ENCODE data around the gene TBC1D22A. TPM values are rescaled to one million over a fixed set of nuclear protein-coding genes. Genes with fewer than 3 reads are reported as not detected.

TBC1D22A gene
- total and polyA plus RNA-seq, 10 of the 15 experiments (the other 5 are each of a cell fraction or from before 2014, with no cell fraction given), result 0.63 to 44.7 (median 27.4) TPM

DNA sequence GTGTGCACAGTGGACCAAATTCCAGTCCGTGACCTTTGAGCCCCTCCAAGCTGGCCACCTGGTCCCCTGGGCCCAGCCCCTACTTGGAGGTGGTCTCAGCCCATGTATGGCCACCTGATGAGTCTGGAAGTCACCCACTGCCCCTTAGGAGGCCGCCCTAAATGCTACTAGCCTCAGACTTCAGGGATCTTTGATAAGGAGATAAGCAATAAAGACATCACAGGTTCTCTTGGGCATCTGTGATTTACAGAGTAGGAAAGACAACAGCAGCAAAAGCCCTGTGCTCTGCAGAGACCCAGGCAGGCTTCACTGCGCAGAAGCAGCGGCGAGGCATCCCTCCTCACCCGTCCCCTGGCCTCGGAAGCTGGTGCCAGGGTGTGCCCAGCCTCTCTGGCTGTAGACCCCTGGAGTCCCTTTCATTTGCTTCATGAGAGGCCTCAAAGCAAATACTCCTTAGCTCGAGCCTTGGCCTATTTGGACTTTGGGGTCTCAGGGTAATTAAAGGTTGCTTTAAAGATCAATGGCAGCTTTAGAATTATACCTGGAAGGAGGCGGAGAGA, 360.1 kb downstream of the TBC1D22A start:
- H3K9ac ChIP-seq (ENCODE audit: control insufficient read depth, insufficient read depth, low read length), result no peak overlapping the region
- ChIA-PET RAD21 (ENCODE audit: unreplicated experiment) (no interaction called here), SMC1A (ENCODE audit: uncharacterized antibody, unreplicated experiment) (no interaction called here), POLR2A (no interaction called here), CTCF (no interaction called here)
- no peak overlapping the region for H2AFZ ChIP-seq (ENCODE audit: control insufficient read depth, low read depth, low read length)
- no peaks in the 10 kb centered on the region for H3K9me3 ChIP-seq (replicated peaks; ENCODE audit: control insufficient read depth, insufficient read depth, low read length)
- no peak overlapping the region for H3K4me3 ChIP-seq
- FAIRE-seq, result no peak
- no peak overlapping the region for H3K4me2 ChIP-seq (ENCODE audit: control insufficient read depth, insufficient read depth)
- H3K4me1 ChIP-seq (ENCODE audit: control insufficient read depth, insufficient read depth, low read length), result no peaks in the 10 kb centered on the region
- no peaks in the 10 kb centered on the region for H3K79me2 ChIP-seq (ENCODE audit: control insufficient read depth, insufficient read depth, low read length)
- intact Hi-C loops (cut with micrococcal nuclease; ENCODE audit: unreplicated experiment) (no loop called here), in situ Hi-C loops (cut with MboI) (no loop called here)
- DNase-seq (ENCODE audit: low read depth, low spot score), result no peak
- no peaks in the 10 kb centered on the region for H4K20me1 ChIP-seq (ENCODE audit: control insufficient read depth, insufficient read depth)
- WGBS (ENCODE audit: insufficient coverage, insufficient replicate concordance, low lambda C conversion rate, missing lambda C conversion rate), result 82% methylated on average over 9 of the region's 9 CpGs
- no peaks in the 10 kb centered on the region for H3K27me3 ChIP-seq (replicated peaks in 1 of 2; ENCODE audit: control insufficient read depth in 2 of 2, insufficient read depth in 2 of 2, low read length in 1 of 2)
- no peaks in the 10 kb centered on the region for H3K36me3 ChIP-seq (ENCODE audit: control insufficient read depth in 2 of 2, insufficient read depth in 2 of 2, low read length in 1 of 2)
- no TSS peak for BruUV-seq (replicated peaks)
- no peak for ATAC-seq
- no peak overlapping the region for H3K27ac ChIP-seq (ENCODE audit: control insufficient read depth, insufficient read depth)
- no peak for TF ChIP-seq CHD4 (IDR thresholded peaks at IDR 0.05)
- no peak for TF ChIP-seq ETV6 (conservative IDR thresholded peaks at IDR 0.05 in 1 of 2, IDR thresholded peaks at IDR 0.05 in 1 of 2; ENCODE audit: borderline replicate concordance in 1 of 2, low read depth in 1 of 2)
- TF ChIP-seq FOXK2 (IDR thresholded peaks at IDR 0.05), result no peak
- TF ChIP-seq, protein P1, sequence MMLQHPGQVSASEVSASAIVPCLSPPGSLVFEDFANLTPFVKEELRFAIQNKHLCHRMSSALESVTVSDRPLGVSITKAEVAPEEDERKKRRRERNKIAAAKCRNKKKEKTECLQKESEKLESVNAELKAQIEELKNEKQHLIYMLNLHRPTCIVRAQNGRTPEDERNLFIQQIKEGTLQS (IDR thresholded peaks at IDR 0.05; ENCODE audit: borderline replicate concordance, extremely low read depth, low read depth, low read length), result no peak
- TF ChIP-seq CREM (IDR thresholded peaks at IDR 0.05; ENCODE audit: low read depth), result no peak
- no peak for TF ChIP-seq POLR2A (IDR thresholded peaks at IDR 0.05; ENCODE audit: low read depth, low read length)
- no peak for TF ChIP-seq CEBPB (IDR thresholded peaks at IDR 0.05; ENCODE audit: borderline replicate concordance in 1 of 2, low read depth in 2 of 2, low read length in 2 of 2)
- TF ChIP-seq BCL11A (IDR thresholded peaks at IDR 0.05; ENCODE audit: low read depth, low read length), result no peak
- no peak for TF ChIP-seq CBFB (IDR thresholded peaks at IDR 0.05; ENCODE audit: low read depth)
- TF ChIP-seq RELA (IDR thresholded peaks at IDR 0.05; ENCODE audit: borderline replicate concordance, partially characterized antibody), result no peak
- TF ChIP-seq RAD21 (IDR thresholded peaks at IDR 0.05; ENCODE audit: insufficient read depth, low read depth, low read length), result no peak
- TF ChIP-seq, protein P2, sequence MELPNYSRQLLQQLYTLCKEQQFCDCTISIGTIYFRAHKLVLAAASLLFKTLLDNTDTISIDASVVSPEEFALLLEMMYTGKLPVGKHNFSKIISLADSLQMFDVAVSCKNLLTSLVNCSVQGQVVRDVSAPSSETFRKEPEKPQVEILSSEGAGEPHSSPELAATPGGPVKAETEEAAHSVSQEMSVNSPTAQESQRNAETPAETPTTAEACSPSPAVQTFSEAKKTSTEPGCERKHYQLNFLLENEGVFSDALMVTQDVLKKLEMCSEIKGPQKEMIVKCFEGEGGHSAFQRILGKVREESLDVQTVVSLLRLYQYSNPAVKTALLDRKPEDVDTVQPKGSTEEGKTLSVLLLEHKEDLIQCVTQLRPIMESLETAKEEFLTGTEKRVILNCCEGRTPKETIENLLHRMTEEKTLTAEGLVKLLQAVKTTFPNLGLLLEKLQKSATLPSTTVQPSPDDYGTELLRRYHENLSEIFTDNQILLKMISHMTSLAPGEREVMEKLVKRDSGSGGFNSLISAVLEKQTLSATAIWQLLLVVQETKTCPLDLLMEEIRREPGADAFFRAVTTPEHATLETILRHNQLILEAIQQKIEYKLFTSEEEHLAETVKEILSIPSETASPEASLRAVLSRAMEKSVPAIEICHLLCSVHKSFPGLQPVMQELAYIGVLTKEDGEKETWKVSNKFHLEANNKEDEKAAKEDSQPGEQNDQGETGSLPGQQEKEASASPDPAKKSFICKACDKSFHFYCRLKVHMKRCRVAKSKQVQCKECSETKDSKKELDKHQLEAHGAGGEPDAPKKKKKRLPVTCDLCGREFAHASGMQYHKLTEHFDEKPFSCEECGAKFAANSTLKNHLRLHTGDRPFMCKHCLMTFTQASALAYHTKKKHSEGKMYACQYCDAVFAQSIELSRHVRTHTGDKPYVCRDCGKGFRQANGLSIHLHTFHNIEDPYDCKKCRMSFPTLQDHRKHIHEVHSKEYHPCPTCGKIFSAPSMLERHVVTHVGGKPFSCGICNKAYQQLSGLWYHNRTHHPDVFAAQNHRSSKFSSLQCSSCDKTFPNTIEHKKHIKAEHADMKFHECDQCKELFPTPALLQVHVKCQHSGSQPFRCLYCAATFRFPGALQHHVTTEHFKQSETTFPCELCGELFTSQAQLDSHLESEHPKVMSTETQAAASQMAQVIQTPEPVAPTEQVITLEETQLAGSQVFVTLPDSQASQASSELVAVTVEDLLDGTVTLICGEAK (IDR thresholded peaks at IDR 0.05; ENCODE audit: borderline replicate concordance), result no peak
- no peak for TF ChIP-seq MXI1 (IDR thresholded peaks at IDR 0.05; ENCODE audit: low read depth, low read length)
- TF ChIP-seq ZNF274 (IDR thresholded peaks at IDR 0.05; ENCODE audit: insufficient read depth, insufficient read length), result no peak
- TF ChIP-seq, protein P3, sequence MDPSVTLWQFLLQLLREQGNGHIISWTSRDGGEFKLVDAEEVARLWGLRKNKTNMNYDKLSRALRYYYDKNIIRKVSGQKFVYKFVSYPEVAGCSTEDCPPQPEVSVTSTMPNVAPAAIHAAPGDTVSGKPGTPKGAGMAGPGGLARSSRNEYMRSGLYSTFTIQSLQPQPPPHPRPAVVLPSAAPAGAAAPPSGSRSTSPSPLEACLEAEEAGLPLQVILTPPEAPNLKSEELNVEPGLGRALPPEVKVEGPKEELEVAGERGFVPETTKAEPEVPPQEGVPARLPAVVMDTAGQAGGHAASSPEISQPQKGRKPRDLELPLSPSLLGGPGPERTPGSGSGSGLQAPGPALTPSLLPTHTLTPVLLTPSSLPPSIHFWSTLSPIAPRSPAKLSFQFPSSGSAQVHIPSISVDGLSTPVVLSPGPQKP (IDR thresholded peaks at IDR 0.05; ENCODE audit: low read depth, low read length), result no peak
- no peak for TF ChIP-seq ZNF622 (IDR thresholded peaks at IDR 0.05)
- TF ChIP-seq, protein P4, sequence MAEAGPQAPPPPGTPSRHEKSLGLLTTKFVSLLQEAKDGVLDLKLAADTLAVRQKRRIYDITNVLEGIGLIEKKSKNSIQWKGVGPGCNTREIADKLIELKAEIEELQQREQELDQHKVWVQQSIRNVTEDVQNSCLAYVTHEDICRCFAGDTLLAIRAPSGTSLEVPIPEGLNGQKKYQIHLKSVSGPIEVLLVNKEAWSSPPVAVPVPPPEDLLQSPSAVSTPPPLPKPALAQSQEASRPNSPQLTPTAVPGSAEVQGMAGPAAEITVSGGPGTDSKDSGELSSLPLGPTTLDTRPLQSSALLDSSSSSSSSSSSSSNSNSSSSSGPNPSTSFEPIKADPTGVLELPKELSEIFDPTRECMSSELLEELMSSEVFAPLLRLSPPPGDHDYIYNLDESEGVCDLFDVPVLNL (IDR thresholded peaks at IDR 0.05; ENCODE audit: low read depth, low read length), result no peak
- TF ChIP-seq, protein P5, sequence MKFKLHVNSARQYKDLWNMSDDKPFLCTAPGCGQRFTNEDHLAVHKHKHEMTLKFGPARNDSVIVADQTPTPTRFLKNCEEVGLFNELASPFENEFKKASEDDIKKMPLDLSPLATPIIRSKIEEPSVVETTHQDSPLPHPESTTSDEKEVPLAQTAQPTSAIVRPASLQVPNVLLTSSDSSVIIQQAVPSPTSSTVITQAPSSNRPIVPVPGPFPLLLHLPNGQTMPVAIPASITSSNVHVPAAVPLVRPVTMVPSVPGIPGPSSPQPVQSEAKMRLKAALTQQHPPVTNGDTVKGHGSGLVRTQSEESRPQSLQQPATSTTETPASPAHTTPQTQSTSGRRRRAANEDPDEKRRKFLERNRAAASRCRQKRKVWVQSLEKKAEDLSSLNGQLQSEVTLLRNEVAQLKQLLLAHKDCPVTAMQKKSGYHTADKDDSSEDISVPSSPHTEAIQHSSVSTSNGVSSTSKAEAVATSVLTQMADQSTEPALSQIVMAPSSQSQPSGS (IDR thresholded peaks at IDR 0.05; ENCODE audit: low read length), result no peak

Measured in GM12878 (cell line).